Calu3 (cell line): ENCODE data around the gene TMEM229B. TPM values are rescaled to one million over a fixed set of nuclear protein-coding genes. Genes with fewer than 3 reads are reported as not detected.

ENCODE experiments used
- BruUV-seq: library from RNA; stranded (reverse); fragments of 400-500 nt; replicated peaks from 2 replicates; lab custom pipeline; 2021; lab: Mats Ljungman, UMichigan
- CTCF ChIA-PET: fragments of 300-600 bp; sonication (Branson Sonifier 250); formaldehyde crosslinking; loops from one replicate; lab custom pipeline; 2022; ENCODE audit warnings: antibody characterized with exemption; lab: Charles Lee
- DNase-seq: peaks from one replicate; pipeline ENCODE4 v3.0.0; 2022
- H3K27ac Mint-ChIP-seq: one replicate; pipeline ENCODE4 v1.8.0; 2022; ENCODE audit warnings: mixed read lengths; ENCODE audit not compliant: unreplicated experiment
- H3K27me3 Mint-ChIP-seq: one replicate; pipeline ENCODE4 v1.8.0; 2022; ENCODE audit warnings: mixed read lengths; ENCODE audit not compliant: unreplicated experiment
- H3K36me3 Mint-ChIP-seq: one replicate; pipeline ENCODE4 v1.8.0; 2022; ENCODE audit warnings: mild to moderate bottlenecking, moderate library complexity, mixed read lengths; ENCODE audit not compliant: insufficient read depth, unreplicated experiment
- H3K4me1 Mint-ChIP-seq: one replicate; pipeline ENCODE4 v1.8.0; 2022; ENCODE audit warnings: mild to moderate bottlenecking, low read depth, mixed read lengths; ENCODE audit not compliant: unreplicated experiment
- H3K4me3 Mint-ChIP-seq: one replicate; pipeline ENCODE4 v1.8.0; 2022; ENCODE audit warnings: mild to moderate bottlenecking, low read depth, moderate library complexity, mixed read lengths; ENCODE audit not compliant: unreplicated experiment
- H3K9me3 Mint-ChIP-seq: one replicate; pipeline ENCODE4 v1.8.0; 2022; ENCODE audit warnings: low read depth, mixed read lengths; ENCODE audit not compliant: unreplicated experiment
- intact Hi-C: fragments of 100-400 bp; cut with micrococcal nuclease; formaldehyde crosslinking; loops from one replicate; pipeline ENCODE4 v1.10.0; 2022; ENCODE audit not compliant: unreplicated experiment
- total RNA-seq: library from RNA; stranded (reverse); gene quantifications from 2 replicates; pipeline ENCODE4 v1.2.3, GENCODE V29; 2022
- TF ChIP-seq, protein P1 (sequence below): fragments of 200-600 bp; IDR thresholded peaks from one replicate; pipeline ENCODE4 v1.8.0; 2022; ENCODE audit warnings: antibody characterized with exemption; ENCODE audit not compliant: unreplicated experiment

TMEM229B gene
- total RNA-seq, 1 experiment from 2014 or later: 0.76 TPM

DNA sequence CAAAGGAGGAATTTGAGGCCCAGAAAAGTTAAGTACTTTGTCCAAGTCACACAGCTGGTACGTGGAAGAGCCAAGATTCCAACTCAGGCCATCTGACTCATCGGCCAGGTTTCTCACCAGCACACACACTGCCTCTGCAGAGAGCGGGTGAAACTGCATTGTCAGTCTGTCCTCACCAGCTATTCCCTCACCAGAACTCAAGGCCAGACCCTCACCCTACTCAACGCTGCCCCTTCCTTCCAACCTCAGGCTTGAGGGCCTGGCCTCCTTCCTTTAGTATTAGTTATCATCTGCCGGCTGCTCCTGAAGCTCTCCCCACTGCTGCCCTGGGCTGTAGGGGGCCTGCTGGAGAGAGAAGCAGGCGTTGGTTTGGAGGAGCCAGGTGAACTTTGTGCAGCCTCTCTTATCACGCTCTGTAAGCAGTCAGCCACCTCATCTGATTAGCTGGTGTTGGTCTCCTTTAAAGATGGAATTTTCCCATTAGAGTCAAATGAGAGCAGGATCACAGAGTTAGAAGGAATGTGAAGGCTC, 60.0 kb downstream of the TMEM229B start:
- intact Hi-C loops: loop anchor here (5.0 kb wide), 1 partner anchor 99 kb away; no protein-coding TSS in a partner anchor
- H3K36me3 Mint-ChIP-seq: no peaks in the 10 kb centered on the region
- CTCF ChIA-PET: interaction anchor here (0.7 to 5.1 kb wide), 9 partner anchors 12 to 838 kb away, joined by 3 to 64 read pairs (median 5); no protein-coding TSS in a partner anchor
- BruUV-seq: no TSS peak
- H3K4me1 Mint-ChIP-seq: peaks cover 12% of the 10 kb centered on the region
- H3K27me3 Mint-ChIP-seq: peaks cover 25% of the 10 kb centered on the region
- DNase-seq: peak; percentile 48
- TF ChIP-seq, protein P1, sequence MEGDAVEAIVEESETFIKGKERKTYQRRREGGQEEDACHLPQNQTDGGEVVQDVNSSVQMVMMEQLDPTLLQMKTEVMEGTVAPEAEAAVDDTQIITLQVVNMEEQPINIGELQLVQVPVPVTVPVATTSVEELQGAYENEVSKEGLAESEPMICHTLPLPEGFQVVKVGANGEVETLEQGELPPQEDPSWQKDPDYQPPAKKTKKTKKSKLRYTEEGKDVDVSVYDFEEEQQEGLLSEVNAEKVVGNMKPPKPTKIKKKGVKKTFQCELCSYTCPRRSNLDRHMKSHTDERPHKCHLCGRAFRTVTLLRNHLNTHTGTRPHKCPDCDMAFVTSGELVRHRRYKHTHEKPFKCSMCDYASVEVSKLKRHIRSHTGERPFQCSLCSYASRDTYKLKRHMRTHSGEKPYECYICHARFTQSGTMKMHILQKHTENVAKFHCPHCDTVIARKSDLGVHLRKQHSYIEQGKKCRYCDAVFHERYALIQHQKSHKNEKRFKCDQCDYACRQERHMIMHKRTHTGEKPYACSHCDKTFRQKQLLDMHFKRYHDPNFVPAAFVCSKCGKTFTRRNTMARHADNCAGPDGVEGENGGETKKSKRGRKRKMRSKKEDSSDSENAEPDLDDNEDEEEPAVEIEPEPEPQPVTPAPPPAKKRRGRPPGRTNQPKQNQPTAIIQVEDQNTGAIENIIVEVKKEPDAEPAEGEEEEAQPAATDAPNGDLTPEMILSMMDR: no peak
- H3K4me3 Mint-ChIP-seq: no peak overlapping the region
- H3K27ac Mint-ChIP-seq: peak overlapping the region; percentile 58
- H3K9me3 Mint-ChIP-seq: no peaks in the 10 kb centered on the region

DNA sequence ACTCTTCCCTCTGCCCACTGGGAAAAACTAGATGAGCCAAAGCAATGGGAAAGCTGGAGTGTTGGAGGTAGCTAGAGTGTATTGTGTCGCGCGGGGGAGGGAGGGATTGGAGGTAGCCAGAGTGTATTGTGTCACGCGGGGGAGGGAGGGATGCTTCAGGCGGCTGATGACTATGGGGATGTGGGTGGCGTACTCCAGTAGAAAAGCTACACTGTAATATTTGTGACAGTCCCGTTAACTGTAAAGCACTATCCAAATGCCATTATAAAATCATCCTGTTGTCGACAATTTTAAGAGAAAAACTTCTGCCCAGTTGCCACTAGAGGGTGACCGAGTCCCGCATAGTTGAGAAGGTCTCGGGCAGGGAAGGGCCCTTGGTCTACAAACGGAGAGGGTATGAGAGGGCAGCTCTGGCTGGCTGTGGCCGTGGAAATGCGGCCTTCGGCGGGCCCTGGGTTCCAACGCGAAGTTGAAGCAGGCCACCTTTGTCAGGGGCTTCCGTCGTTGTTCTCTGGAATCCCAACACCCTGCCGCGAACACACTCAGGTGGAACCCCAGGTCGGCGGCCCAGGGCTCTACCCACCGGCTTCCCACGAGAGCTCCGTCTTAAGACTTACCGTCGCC, 61.4 kb downstream of the TMEM229B start:
- CTCF ChIA-PET: interaction anchor here (0.6 to 5.1 kb wide), 15 partner anchors 9 to 277 kb away, joined by 3 to 64 read pairs (median 4); partner anchors contain the start of gene PLEK2
- BruUV-seq: no TSS peak
- Mint-ChIP-seq H3K9me3 (no peaks in the 10 kb centered on the region), H3K36me3 (no peaks in the 10 kb centered on the region), H3K27me3 (peaks cover 14% of the 10 kb centered on the region), H3K4me3 (no peak overlapping the region), H3K27ac (no peak overlapping the region), H3K4me1 (peaks cover 12% of the 10 kb centered on the region)
- TF ChIP-seq, protein P1: peak; percentile 63
- intact Hi-C loops: loop anchor here (1.0 to 5.0 kb wide), 2 partner anchors 100 to 144 kb away; no protein-coding TSS in a partner anchor
- DNase-seq: peak; percentile 77

DNA sequence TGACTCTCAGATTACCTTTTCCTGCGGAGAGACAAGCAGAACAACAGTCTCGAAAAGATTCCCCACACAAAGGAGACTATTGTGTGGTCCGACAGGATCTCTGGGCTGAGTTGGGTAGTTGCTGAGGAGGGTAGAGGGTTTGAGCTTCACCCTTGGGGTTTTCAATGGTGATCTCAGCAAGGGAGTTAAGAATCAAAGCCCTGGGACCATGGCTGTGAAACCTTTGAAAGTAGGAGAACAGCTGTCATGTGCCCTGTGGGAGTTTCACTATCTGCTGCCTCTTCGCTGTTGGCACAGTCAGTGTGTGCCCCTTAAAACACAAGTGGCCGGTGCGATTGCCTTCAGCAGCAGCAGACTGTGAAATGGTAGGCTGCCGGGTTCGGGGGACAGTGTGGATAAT, 62.4 kb downstream of the TMEM229B start:
- TF ChIP-seq, protein P1: no peak
- Mint-ChIP-seq H3K27ac (no peak overlapping the region), H3K4me3 (no peak overlapping the region), H3K9me3 (no peaks in the 10 kb centered on the region), H3K36me3 (no peaks in the 10 kb centered on the region), H3K4me1 (peaks cover 12% of the 10 kb centered on the region), H3K27me3 (peaks cover 14% of the 10 kb centered on the region)
- CTCF ChIA-PET: interaction anchor here (0.6 to 5.1 kb wide), 6 partner anchors 87 to 278 kb away, joined by 4 to 64 read pairs (median 13); no protein-coding TSS in a partner anchor
- intact Hi-C loops: loop anchor here (5.0 kb wide), 1 partner anchor 101 kb away; no protein-coding TSS in a partner anchor
- no peak for DNase-seq
- no TSS peak for BruUV-seq

- peaks cover 12% of the 10 kb centered on the region for H3K4me1 Mint-ChIP-seq
- CTCF ChIA-PET: interaction anchor here (1.4 to 5.1 kb wide), 2 partner anchors 88 to 146 kb away, joined by 4 to 64 read pairs; no protein-coding TSS in a partner anchor
- no peak for DNase-seq
These were observed 62.9 kb downstream of the TMEM229B start for GRCh38 chr14:67425608-67426007.

More at GRCh38 chr14:67425608-67426007, 62.9 kb downstream of the TMEM229B start:
- Mint-ChIP-seq H3K4me3 (no peak overlapping the region), H3K27ac (no peak overlapping the region), H3K27me3 (peaks cover 14% of the 10 kb centered on the region), H3K36me3 (no peaks in the 10 kb centered on the region), H3K9me3 (no peaks in the 10 kb centered on the region)
- intact Hi-C loops: loop anchor here (5.0 kb wide), 1 partner anchor 102 kb away; no protein-coding TSS in a partner anchor
- BruUV-seq: no TSS peak
- TF ChIP-seq, protein P1: no peak
